ENCODE results near the gene PCDHA6.
"Not testable (repeated sequence)": the region's sequence is repeated elsewhere in the genome, so short reads cannot be mapped to it uniquely, and the experiment has no call there.

Gene PCDHA6

GRCh38 chr5:140862441-140863295 lies 34.9 kb downstream of the PCDHA6 start:
- H3K4me3 ChIP-seq (ENCODE audit: low read depth, low read length): no peak overlapping the region
- TF ChIP-seq CTCF (IDR thresholded peaks at IDR 0.05; ENCODE audit: insufficient read depth, low read depth, low read length, missing control alignments): no peak
- DNase-seq (ENCODE audit: low read depth): no peak

- no peak for DNase-seq (ENCODE audit: low read depth)
- TF ChIP-seq CTCF (IDR thresholded peaks at IDR 0.05; ENCODE audit: insufficient read depth, low read depth, low read length, missing control alignments): no peak
- H3K4me3 ChIP-seq (ENCODE audit: low read depth, low read length): no peak within 1 kb of the TSS
Measured at GRCh38 chr5:140868721-140869554, 41.2 kb downstream of the PCDHA6 start, which contains the start of gene PCDHA11. Gene PCDHA11, plus strand, starts transcription at chr5:140868957. Its CDS starts 147 bp downstream, at chr5:140869104.

- no peak overlapping the region for H3K4me3 ChIP-seq (ENCODE audit: low read depth, low read length)
- no peak for DNase-seq (ENCODE audit: low read depth)
Measured at GRCh38 chr5:140869555-140869886, 41.8 kb downstream of the PCDHA6 start.

GRCh38 chr5:140870221-140871201 lies 42.8 kb downstream of the PCDHA6 start:
- no peak for DNase-seq (ENCODE audit: low read depth)
- no peak for TF ChIP-seq CTCF (IDR thresholded peaks at IDR 0.05; ENCODE audit: insufficient read depth, low read depth, low read length, missing control alignments)
- H3K4me3 ChIP-seq (ENCODE audit: low read depth, low read length): no peak overlapping the region

More at GRCh38 chr5:140869555-140869886, 41.8 kb downstream of the PCDHA6 start:
- no peak for TF ChIP-seq CTCF (IDR thresholded peaks at IDR 0.05; ENCODE audit: insufficient read depth, low read depth, low read length, missing control alignments)

- DNase-seq (ENCODE audit: low read depth): no peak
- no peak within 1 kb of the TSS for H3K4me3 ChIP-seq (ENCODE audit: low read depth, low read length)
- TF ChIP-seq CTCF (IDR thresholded peaks at IDR 0.05; ENCODE audit: insufficient read depth, low read depth, low read length, missing control alignments): no peak
Measured at GRCh38 chr5:140875085-140876065, 47.6 kb downstream of the PCDHA6 start, which contains the start of gene PCDHA12. Gene PCDHA12, plus strand, starts transcription at chr5:140875308. Its CDS starts 165 bp downstream, at chr5:140875473.

GRCh38 chr5:140876541-140877261 lies 48.9 kb downstream of the PCDHA6 start:
- not testable (repeated sequence) for DNase-seq (ENCODE audit: low read depth); H3K4me3 ChIP-seq (ENCODE audit: low read depth, low read length)
